GM12864 (cell line): ENCODE data around the gene RERE.

Experiments
- DNase-seq: peaks from one replicate; pipeline ENCODE4 v3.0.0-alpha.2; 2011; ENCODE audit warnings: low read depth
- H3K4me3 ChIP-seq: 2 replicates; pipeline ENCODE4 v1.5.1; 2011; ENCODE audit warnings: mild to moderate bottlenecking, low read depth, low read length, control low read depth
- CTCF ChIP-seq: IDR thresholded peaks from 2 replicates; pipeline ENCODE4 v1.5.1; 2011; ENCODE audit warnings: low read depth, mild to moderate bottlenecking, moderate library complexity, low read length, control low read depth, inconsistent platforms; ENCODE audit errors: missing control alignments

Gene RERE

GRCh38 chr1:8776104-8776503, 41.3 kb downstream of the RERE start:
- TF ChIP-seq CTCF, result no peak
- H3K4me3 ChIP-seq, result no peak overlapping the region
- DNase-seq, result no peak

GRCh38 chr1:8767006-8767405, 50.4 kb downstream of the RERE start:
- DNase-seq, result no peak
- H3K4me3 ChIP-seq, result no peak overlapping the region

GRCh38 chr1:8765198-8765597, 52.2 kb downstream of the RERE start:
- no peak for DNase-seq
- no peak for TF ChIP-seq CTCF
- H3K4me3 ChIP-seq, result no peak overlapping the region

More at GRCh38 chr1:8767006-8767405, 50.4 kb downstream of the RERE start:
- TF ChIP-seq CTCF, result no peak

GRCh38 chr1:8764293-8764937, 53.0 kb downstream of the RERE start:
- no peak for DNase-seq
- no peak for TF ChIP-seq CTCF

GRCh38 chr1:8763888-8764287, 53.6 kb downstream of the RERE start:
- peak; percentile 42 for TF ChIP-seq CTCF
- no peak overlapping the region for H3K4me3 ChIP-seq
- DNase-seq, result peak; percentile 34

More at GRCh38 chr1:8764293-8764937, 53.0 kb downstream of the RERE start:
- no peak overlapping the region for H3K4me3 ChIP-seq

GRCh38 chr1:8754993-8755392, 62.4 kb downstream of the RERE start:
- TF ChIP-seq CTCF, result no peak
- DNase-seq, result no peak

GRCh38 chr1:8754247-8754650, 63.2 kb downstream of the RERE start:
- no peak for DNase-seq
- TF ChIP-seq CTCF, result no peak
- no peak overlapping the region for H3K4me3 ChIP-seq

More at GRCh38 chr1:8754993-8755392, 62.4 kb downstream of the RERE start:
- H3K4me3 ChIP-seq, result no peak overlapping the region
